Colonic mucosa (tissue), 4 donors: Measurements from ENCODE around the gene TRIM74. TPM values are rescaled to one million over a fixed set of nuclear protein-coding genes. Genes with fewer than 3 reads are reported as not detected.
"Not testable (repeated sequence)": the region's sequence is repeated elsewhere in the genome, so short reads cannot be mapped to it uniquely, and the experiment has no call there.

Experiments used
- DNase-seq: peaks from one replicate; pipeline ENCODE4 v3.0.0-alpha.2; 2020
- H3K27ac ChIP-seq: fragments of 200-600 bp; one replicate; pipeline ENCODE4 v1.8.0; 2021
- H3K27me3 ChIP-seq: fragments of 200-600 bp; one replicate; pipeline ENCODE4 v1.8.0; 2021
- H3K36me3 ChIP-seq: fragments of 200-600 bp; one replicate; pipeline ENCODE4 v1.8.0; 2021
- H3K4me1 ChIP-seq: fragments of 200-600 bp; one replicate; pipeline ENCODE4 v1.8.0; 2021; ENCODE audit warnings: mild to moderate bottlenecking
- H3K4me3 ChIP-seq: fragments of 200-600 bp; one replicate; pipeline ENCODE4 v1.8.0; 2021
- H3K9ac ChIP-seq, 2 donors: one replicate each; pipeline ENCODE4 v1.7.0; 2013; ENCODE audit warnings: control low read depth in 2 of 2, low read depth in 2 of 2, low read length in 2 of 2
- H3K9me3 ChIP-seq: fragments of 200-600 bp; one replicate; pipeline ENCODE4 v1.8.0; 2021
- CTCF ChIP-seq: fragments of 200-600 bp; IDR thresholded peaks from one replicate; pipeline ENCODE4 v1.8.0; 2022; ENCODE audit warnings: antibody characterized with exemption, mild to moderate bottlenecking
- intact Hi-C: fragments of 100-400 bp; cut with DNase I; formaldehyde crosslinking; loops from one replicate; pipeline ENCODE4 v1.14.1; 2022
- total RNA-seq, 2 donors: library from RNA; stranded (reverse); fragmentation: NEBNext Ultra II Directional in 1 of 2; extraction: Animal tissue kit (Norgen Biotek cat#: 25700) in 1 of 2; gene quantifications; one replicate each; pipeline ENCODE4 v1.2.1, GENCODE V29; 2021
- donor health status: healthy.
- donor health status: DM: no; HTN: no; CAD: no.
- donor health status: DM: no; HTN: no; CAD: no.

Gene TRIM74
- total RNA-seq, 2 donors from 2014 or later: 0.32 to 0.72 TPM

GRCh38 chr7:72948714-72949113 lies 20.6 kb downstream of the TRIM74 start:
- intact Hi-C loops, H3K27ac ChIP-seq, H3K4me1 ChIP-seq, H3K9ac ChIP-seq, H3K9me3 ChIP-seq, H3K4me3 ChIP-seq, H3K36me3 ChIP-seq, DNase-seq, H3K27me3 ChIP-seq: not testable (repeated sequence)

GRCh38 chr7:72946130-72946745 lies 23.0 kb downstream of the TRIM74 start:
- H3K36me3 ChIP-seq, intact Hi-C loops: not testable (repeated sequence)

GRCh38 chr7:72945597-72945996 lies 23.7 kb downstream of the TRIM74 start:
- not testable (repeated sequence) for DNase-seq

More at GRCh38 chr7:72946130-72946745, 23.0 kb downstream of the TRIM74 start:
- H3K9ac ChIP-seq, H3K27me3 ChIP-seq, DNase-seq, H3K4me1 ChIP-seq, H3K4me3 ChIP-seq, H3K27ac ChIP-seq, H3K9me3 ChIP-seq: not testable (repeated sequence)

GRCh38 chr7:72944937-72945336 lies 24.3 kb downstream of the TRIM74 start:
- H3K9me3 ChIP-seq, H3K27me3 ChIP-seq, H3K36me3 ChIP-seq, DNase-seq, H3K4me1 ChIP-seq, H3K4me3 ChIP-seq, intact Hi-C loops, H3K27ac ChIP-seq, H3K9ac ChIP-seq: not testable (repeated sequence)

More at GRCh38 chr7:72945597-72945996, 23.7 kb downstream of the TRIM74 start:
- H3K4me1 ChIP-seq, H3K36me3 ChIP-seq, intact Hi-C loops, H3K27ac ChIP-seq, H3K4me3 ChIP-seq, H3K9ac ChIP-seq, H3K9me3 ChIP-seq, H3K27me3 ChIP-seq: not testable (repeated sequence)

GRCh38 chr7:72942956-72943355 lies 26.3 kb downstream of the TRIM74 start:
- intact Hi-C loops, H3K4me3 ChIP-seq, H3K27me3 ChIP-seq, H3K36me3 ChIP-seq, DNase-seq, H3K9ac ChIP-seq, H3K4me1 ChIP-seq, H3K27ac ChIP-seq, H3K9me3 ChIP-seq: not testable (repeated sequence)

GRCh38 chr7:72942022-72942705 lies 27.1 kb downstream of the TRIM74 start:
- H3K4me3 ChIP-seq, DNase-seq, intact Hi-C loops, H3K9me3 ChIP-seq, H3K4me1 ChIP-seq, H3K9ac ChIP-seq, H3K27ac ChIP-seq, H3K36me3 ChIP-seq, H3K27me3 ChIP-seq: not testable (repeated sequence)

- H3K9ac ChIP-seq, H3K27me3 ChIP-seq, intact Hi-C loops, H3K4me3 ChIP-seq, H3K4me1 ChIP-seq, DNase-seq, H3K36me3 ChIP-seq, H3K9me3 ChIP-seq, H3K27ac ChIP-seq: not testable (repeated sequence)
These were observed 41.0 kb downstream of the TRIM74 start for GRCh38 chr7:72928216-72928615.

- H3K9ac ChIP-seq, intact Hi-C loops, H3K4me1 ChIP-seq, DNase-seq, H3K36me3 ChIP-seq, H3K4me3 ChIP-seq, H3K27me3 ChIP-seq, H3K9me3 ChIP-seq, H3K27ac ChIP-seq: not testable (repeated sequence)
These were observed 41.5 kb downstream of the TRIM74 start for GRCh38 chr7:72927791-72928190.

- no peaks in the 10 kb centered on the region for H3K36me3 ChIP-seq
These were observed 43.6 kb downstream of the TRIM74 start for GRCh38 chr7:72925546-72926120.

More at GRCh38 chr7:72925546-72926120, 43.6 kb downstream of the TRIM74 start:
- peak overlapping the region; percentile 86 for H3K27ac ChIP-seq
- peak overlapping the region; percentile 84 to 97 for H3K9ac ChIP-seq
- H3K4me3 ChIP-seq: peak overlapping the region; percentile 94
- peaks cover 9% of the 10 kb centered on the region for H3K4me1 ChIP-seq
- no peaks in the 10 kb centered on the region for H3K27me3 ChIP-seq
- intact Hi-C loops: no loop called here
- no peak for TF ChIP-seq CTCF
- no peaks in the 10 kb centered on the region for H3K9me3 ChIP-seq
- no peak for DNase-seq
